Choroid plexus epithelial cell (primary cell): ENCODE data around the gene ZNF701.
A peak's percentile ranks its signal among the peaks of the same experiment; 100 is the strongest.
"Not testable (repeated sequence)": the region's sequence is repeated elsewhere in the genome, so short reads cannot be mapped to it uniquely, and the experiment has no call there.

ENCODE experiments used
- DNase-seq: peaks from one replicate; pipeline ENCODE4 v3.0.0-alpha.2; 2010; ENCODE audit warnings: low read depth
- H3K4me3 ChIP-seq: 2 replicates; pipeline ENCODE4 v1.5.1; 2011; ENCODE audit warnings: low read depth, mild to moderate bottlenecking, control low read depth, low read length, moderate library complexity
- TF ChIP-seq, protein P1 (sequence below): conservative IDR thresholded peaks from 2 replicates; pipeline ENCODE4 v1.5.1; 2011; ENCODE audit warnings: low read depth, mild to moderate bottlenecking, control low read depth, inconsistent platforms, low read length, moderate library complexity

Gene ZNF701

DNA sequence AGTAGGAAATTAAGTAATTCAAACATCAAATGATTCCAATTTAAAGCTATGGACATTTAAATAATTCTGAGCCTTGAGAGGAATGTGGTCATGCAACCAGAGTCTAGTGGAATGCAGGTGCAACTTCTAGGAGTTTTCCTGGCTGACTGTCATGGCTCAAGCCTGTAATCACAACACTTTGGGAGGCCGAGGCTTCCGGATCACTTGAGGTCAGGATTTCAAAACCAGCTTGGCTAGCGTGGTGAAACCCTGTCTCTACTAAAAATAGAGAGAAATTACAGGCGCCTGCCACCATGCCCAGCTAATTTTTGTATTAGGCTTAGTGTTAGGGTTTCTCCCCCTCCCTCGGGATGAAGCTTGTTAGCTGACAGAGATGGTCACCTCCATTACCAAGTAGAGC lies 36.2 kb upstream of the ZNF701 start:
- TF ChIP-seq, protein P1, sequence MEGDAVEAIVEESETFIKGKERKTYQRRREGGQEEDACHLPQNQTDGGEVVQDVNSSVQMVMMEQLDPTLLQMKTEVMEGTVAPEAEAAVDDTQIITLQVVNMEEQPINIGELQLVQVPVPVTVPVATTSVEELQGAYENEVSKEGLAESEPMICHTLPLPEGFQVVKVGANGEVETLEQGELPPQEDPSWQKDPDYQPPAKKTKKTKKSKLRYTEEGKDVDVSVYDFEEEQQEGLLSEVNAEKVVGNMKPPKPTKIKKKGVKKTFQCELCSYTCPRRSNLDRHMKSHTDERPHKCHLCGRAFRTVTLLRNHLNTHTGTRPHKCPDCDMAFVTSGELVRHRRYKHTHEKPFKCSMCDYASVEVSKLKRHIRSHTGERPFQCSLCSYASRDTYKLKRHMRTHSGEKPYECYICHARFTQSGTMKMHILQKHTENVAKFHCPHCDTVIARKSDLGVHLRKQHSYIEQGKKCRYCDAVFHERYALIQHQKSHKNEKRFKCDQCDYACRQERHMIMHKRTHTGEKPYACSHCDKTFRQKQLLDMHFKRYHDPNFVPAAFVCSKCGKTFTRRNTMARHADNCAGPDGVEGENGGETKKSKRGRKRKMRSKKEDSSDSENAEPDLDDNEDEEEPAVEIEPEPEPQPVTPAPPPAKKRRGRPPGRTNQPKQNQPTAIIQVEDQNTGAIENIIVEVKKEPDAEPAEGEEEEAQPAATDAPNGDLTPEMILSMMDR = no peak
- DNase-seq = no peak
- H3K4me3 ChIP-seq = no peak overlapping the region

DNA sequence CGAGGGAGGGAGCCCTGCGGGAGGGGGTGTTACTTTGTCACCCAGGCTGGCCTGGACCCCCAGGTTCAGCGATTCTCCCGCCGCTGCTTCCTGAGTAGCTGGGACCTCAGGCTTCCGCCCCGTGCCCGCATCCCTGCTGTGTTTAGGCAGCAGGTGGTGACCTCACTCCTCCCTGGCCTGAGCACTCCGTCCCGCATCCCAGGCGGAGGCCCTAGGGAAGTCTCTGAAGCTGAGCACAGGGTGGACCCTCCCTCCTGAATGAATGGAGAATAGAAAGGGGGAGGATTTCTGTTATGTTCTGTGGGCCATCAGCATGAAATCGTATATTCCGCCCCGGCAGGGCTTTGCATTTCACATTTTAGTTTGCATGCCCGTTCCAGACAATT lies 34.7 kb upstream of the ZNF701 start:
- H3K4me3 ChIP-seq = peak overlapping the region; percentile 72
- DNase-seq = not testable (repeated sequence)

DNA sequence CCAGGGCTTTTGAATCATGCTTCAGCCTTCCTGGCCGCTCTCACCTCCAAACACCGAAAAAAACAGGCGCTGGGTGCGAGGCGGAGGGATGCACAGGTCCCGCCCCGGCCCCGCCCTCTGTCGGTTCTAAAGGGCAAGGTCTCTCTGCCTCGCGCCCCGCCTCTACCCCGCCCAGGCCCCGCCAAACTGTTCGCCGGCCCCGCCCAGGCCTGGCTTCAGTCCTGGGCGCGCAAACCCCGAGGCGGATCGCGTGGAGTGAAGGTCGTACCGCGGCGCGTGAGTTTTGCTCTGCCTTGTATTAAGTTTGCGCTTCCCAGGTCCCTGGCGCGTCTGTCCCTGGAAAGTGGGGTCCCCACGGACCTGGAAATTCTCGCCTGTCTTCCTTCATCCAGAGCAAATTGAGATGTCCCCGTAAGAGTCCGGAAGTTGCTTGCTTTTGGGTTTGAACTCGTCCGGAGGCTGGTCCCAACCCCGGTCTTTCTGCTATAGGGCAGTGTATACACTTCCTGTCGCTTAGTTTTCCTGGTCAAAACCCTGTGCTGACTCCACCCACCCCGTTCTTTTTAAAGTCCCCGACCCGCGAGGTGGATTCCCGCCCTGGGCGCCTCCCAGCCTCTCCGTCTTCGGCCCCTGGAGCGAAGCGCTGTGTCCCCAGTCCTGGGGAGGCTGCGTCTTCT lies 34.2 kb upstream of the ZNF701 start:
- DNase-seq = peak; percentile 76
- TF ChIP-seq, protein P1 = peak; percentile 31
- peak overlapping the region; percentile 72 for H3K4me3 ChIP-seq

DNA sequence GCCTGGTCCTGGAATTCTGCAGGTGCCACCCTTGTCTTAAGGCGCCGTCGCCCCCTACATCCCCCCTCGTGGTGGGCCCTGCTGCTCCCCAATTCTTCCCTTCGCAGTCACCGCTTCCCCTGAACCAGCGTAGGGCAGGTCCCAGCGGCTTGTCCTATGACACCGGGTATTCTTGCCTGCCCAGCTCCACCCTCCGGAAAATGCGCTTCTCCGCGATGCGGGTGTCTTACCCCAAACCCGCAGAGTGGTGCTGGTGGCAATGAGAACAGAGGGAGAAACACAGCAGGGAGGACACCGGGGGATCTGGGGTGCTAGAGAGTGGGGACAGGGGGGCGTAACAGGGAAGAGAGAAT lies 33.7 kb upstream of the ZNF701 start:
- peak overlapping the region; percentile 72 for H3K4me3 ChIP-seq
- TF ChIP-seq, protein P1 = no peak
- peak; percentile 8 for DNase-seq

DNA sequence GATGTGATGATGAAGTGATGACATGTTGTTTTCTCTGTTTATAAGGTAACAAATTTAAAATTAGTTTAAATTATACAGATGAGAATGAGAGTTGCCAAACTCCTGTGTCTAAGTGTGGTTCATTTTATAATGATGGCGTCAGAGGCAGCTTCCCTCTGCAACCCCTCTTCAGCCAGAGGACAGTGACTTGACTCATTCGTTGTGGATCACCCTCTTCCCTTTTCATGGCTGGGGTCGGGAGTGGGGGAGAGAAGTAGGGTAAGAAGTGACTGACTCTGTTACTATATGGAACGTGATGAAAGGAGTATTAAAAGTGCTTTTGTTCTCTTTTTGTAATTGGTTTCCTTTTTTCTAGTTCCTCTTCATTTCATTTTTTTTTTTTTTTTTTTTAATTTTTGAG lies 31.3 kb upstream of the ZNF701 start:
- not testable (repeated sequence) for H3K4me3 ChIP-seq, DNase-seq

DNA sequence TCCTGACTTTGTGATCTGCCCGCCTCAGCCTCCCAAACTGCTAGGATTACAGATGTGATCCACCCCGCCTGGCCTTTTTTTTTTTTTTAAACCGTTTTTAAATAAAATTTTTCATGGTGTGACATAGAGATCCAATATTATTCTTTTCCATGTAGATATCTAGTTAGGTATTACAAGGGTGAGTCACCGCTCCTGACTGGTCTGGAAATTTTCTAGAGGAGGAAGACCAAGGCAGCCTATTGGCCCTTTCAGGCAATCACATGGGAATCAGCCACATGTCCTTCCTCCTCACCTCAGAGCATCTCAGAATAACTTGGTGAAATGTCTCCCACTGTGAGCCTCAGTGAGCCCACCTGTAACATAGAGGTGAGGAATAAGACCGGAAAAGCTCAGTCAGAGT lies 28.9 kb upstream of the ZNF701 start:
- H3K4me3 ChIP-seq, DNase-seq: not testable (repeated sequence)

DNA sequence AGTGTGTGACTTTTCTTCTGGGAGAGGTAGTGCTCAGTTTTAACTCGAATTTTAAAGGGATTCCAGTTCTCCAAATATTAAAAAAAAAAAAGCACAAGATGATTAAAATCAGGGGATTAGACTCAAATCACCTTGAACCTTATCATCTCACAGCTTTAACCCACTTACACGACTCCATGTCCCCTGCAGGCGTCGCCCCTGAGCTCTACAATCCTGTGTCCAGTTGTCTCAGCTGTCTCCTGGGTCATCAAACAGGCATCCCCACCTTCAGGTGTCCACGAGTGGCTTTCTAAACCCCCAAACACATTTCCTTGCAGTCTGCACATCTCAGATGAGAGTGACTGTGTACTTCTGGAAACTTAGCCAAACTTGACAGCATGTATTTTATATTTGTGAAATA lies 28.5 kb upstream of the ZNF701 start:
- TF ChIP-seq, protein P1 = no peak
- H3K4me3 ChIP-seq = no peak overlapping the region
- DNase-seq = no peak

DNA sequence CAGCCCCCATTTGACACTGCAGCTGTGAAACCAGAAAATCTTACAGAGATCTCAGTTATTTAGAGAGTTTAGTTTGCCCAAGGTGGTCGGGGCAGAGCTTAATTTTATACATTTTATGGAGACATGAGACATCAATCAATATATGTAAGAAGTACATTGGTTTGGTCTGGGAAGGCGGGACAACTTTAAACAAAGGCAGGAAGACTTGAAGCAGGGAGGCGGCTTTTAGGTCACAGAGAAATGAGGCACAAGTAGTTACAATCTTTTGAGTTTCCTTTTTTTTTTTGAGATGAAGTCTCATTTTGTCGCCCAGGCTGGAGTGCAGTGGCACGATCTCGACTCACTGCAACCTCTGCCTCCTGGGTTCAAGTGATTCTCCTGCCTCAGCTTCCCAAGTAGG lies 27.5 kb upstream of the ZNF701 start:
- DNase-seq, H3K4me3 ChIP-seq: not testable (repeated sequence)

DNA sequence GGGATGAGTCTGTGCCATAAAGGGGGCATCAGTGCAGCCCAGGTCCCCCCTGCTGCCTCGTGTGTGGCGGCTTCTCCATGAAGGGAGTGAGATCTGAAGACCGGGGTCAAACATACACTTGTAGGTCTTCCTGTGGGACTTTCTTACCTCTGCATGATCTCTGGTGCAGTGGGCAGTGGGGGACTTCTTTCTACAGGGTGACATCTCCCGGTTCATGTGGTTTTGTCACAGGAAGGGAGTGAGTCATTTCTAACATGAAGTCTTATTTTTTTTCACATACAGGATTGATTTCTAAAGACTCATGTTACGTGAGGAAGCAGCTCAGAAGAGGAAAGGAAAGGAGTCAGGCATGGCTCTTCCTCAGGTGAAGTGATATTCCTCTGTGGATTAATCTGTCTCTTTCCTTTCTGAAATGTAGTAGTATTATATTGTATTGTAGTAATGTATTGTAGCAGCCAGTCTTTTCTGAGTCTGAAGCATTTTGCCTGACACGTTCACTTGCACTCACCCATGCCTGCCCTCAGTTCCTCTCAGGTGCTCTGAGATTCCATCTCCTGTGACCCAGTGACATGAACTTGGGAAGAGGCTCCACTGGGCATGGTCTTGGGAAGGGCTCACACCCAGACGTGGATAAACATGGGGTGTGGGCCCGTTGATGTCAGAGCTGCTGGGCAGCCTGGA lies 27.0 kb upstream of the ZNF701 start:
- H3K4me3 ChIP-seq = no peak overlapping the region
- DNase-seq = peak; percentile 10
- TF ChIP-seq, protein P1 = no peak
